Endodermal cell (in vitro differentiated cells): ENCODE measurements around the gene MEOX1. TPM values are rescaled to one million over a fixed set of nuclear protein-coding genes. Genes with fewer than 3 reads are reported as not detected.

ENCODE experiments used
- DNase-seq: peaks from one replicate; pipeline ENCODE4 v3.0.0-alpha.2; 2017
- H3K27ac ChIP-seq: 2 replicates; pipeline ENCODE4 v1.5.1; 2013; ENCODE audit warnings: mild to moderate bottlenecking, low read depth, low read length, moderate library complexity
- H3K27me3 ChIP-seq: 2 replicates; pipeline ENCODE4 v1.6.1; 2013; ENCODE audit warnings: mild to moderate bottlenecking, low read length, moderate library complexity; ENCODE audit not compliant: insufficient read depth, control insufficient read depth, poor library complexity, severe bottlenecking
- H3K36me3 ChIP-seq: 2 replicates; pipeline ENCODE4 v1.7.0; 2013; ENCODE audit warnings: mild to moderate bottlenecking, low read length, moderate library complexity; ENCODE audit not compliant: control insufficient read depth, insufficient read depth
- H3K4me1 ChIP-seq: one replicate; pipeline ENCODE4 v1.7.0; 2013; ENCODE audit warnings: low read length; ENCODE audit not compliant: control insufficient read depth, insufficient read depth
- H3K4me3 ChIP-seq: 2 replicates; pipeline ENCODE4 v1.5.1; 2013; ENCODE audit warnings: mild to moderate bottlenecking, low read length, moderate library complexity
- H3K9ac ChIP-seq: 2 replicates; pipeline ENCODE4 v1.6.1; 2013; ENCODE audit warnings: mild to moderate bottlenecking, low read length, moderate library complexity; ENCODE audit not compliant: poor library complexity, severe bottlenecking; ENCODE audit errors: extremely low read depth
- H3K9me3 ChIP-seq: 2 replicates; pipeline ENCODE4 v1.6.1; 2013; ENCODE audit warnings: mild to moderate bottlenecking, low read length, moderate library complexity; ENCODE audit not compliant: control insufficient read depth
- H3K27ac Mint-ChIP-seq: 2 replicates; pipeline ENCODE4 v1.8.0; 2020; ENCODE audit warnings: mixed read lengths
- H3K27me3 Mint-ChIP-seq: 2 replicates; pipeline ENCODE4 v1.8.0; 2021; ENCODE audit warnings: mild to moderate bottlenecking, mixed read lengths; ENCODE audit not compliant: insufficient read depth
- H3K36me3 Mint-ChIP-seq: 2 replicates; pipeline ENCODE4 v1.8.0; 2020; ENCODE audit warnings: low read depth, mixed read lengths
- H3K4me1 Mint-ChIP-seq: 2 replicates; pipeline ENCODE4 v1.8.0; 2020; ENCODE audit warnings: mixed read lengths
- H3K4me3 Mint-ChIP-seq: 2 replicates; pipeline ENCODE4 v1.8.0; 2020; ENCODE audit warnings: mild to moderate bottlenecking, moderate library complexity, mixed read lengths
- H3K9me3 Mint-ChIP-seq: 2 replicates; pipeline ENCODE4 v1.8.0; 2020; ENCODE audit warnings: mild to moderate bottlenecking, mixed read lengths
- CTCF ChIP-seq: fragments of 200-600 bp; sonication (generic); conservative IDR thresholded peaks from 2 replicates; pipeline ENCODE4 v1.5.0; 2021; ENCODE audit warnings: antibody characterized with exemption, mild to moderate bottlenecking
- WGBS, 2 experiments: methylation state at CpG; one replicate each; pipeline versions ENCODE4 v1.1.5 to v1.1.7; 2013; ENCODE audit warnings: missing lambda C conversion rate in 2 of 2, mixed read lengths in 1 of 2; ENCODE audit not compliant: insufficient coverage in 1 of 2, insufficient read length in 1 of 2; 5-methylcytosine and 5-hydroxymethylcytosine counted together
- total RNA-seq, 2 donors: library from RNA; stranded (reverse); fragmentation: NEBNext Ultra II Directional in 1 of 2; extraction: Animal tissue kit (Norgen Biotek cat#: 25700) in 1 of 2; gene quantifications; 2 replicates in 1 of 2; 3 replicates in 1 of 2; pipeline ENCODE4 v1.2.1, GENCODE V29; 2021

The MEOX1 gene
- total RNA-seq, 2 donors from 2014 or later = not detected

GRCh38 chr17:43620581-43620980 lies 41.1 kb downstream of the MEOX1 start:
- Histone ChIP-seq H3K27me3 (no peaks in the 10 kb centered on the region), H3K4me3 (no peak overlapping the region), H3K9ac (no peak overlapping the region), H3K36me3 (no peaks in the 10 kb centered on the region), H3K27ac (no peak overlapping the region), H3K9me3 (no peaks in the 10 kb centered on the region), H3K4me1 (no peaks in the 10 kb centered on the region)
- TF ChIP-seq CTCF = no peak
- Mint-ChIP-seq H3K4me1 (peaks cover 5% of the 10 kb centered on the region), H3K4me3 (no peak overlapping the region), H3K9me3 (no peaks in the 10 kb centered on the region), H3K27ac (no peak overlapping the region), H3K27me3 (no peaks in the 10 kb centered on the region), H3K36me3 (no peaks in the 10 kb centered on the region)
- DNase-seq = no peak
- 90% methylated on average over 1 of the region's 2 CpGs; no CpG with 5 or more reads in 1 of the 2 experiments for WGBS, 2 experiments

- DNase-seq = no peak
- no peak overlapping the region for H3K27ac ChIP-seq
- H3K9me3 ChIP-seq = no peaks in the 10 kb centered on the region
- no peaks in the 10 kb centered on the region for H3K36me3 ChIP-seq
- Mint-ChIP-seq H3K4me3 (no peak overlapping the region), H3K9me3 (no peaks in the 10 kb centered on the region), H3K27me3 (no peaks in the 10 kb centered on the region), H3K36me3 (no peaks in the 10 kb centered on the region), H3K27ac (no peak overlapping the region), H3K4me1 (peaks cover 5% of the 10 kb centered on the region)
- no peaks in the 10 kb centered on the region for H3K4me1 ChIP-seq
- H3K4me3 ChIP-seq = no peak overlapping the region
- no peaks in the 10 kb centered on the region for H3K27me3 ChIP-seq
- no peak for TF ChIP-seq CTCF
- H3K9ac ChIP-seq = no peak overlapping the region
- WGBS, 2 experiments = 88 to 92% methylated on average over 6 to 9 of the region's 9 CpGs
These were observed 41.6 kb downstream of the MEOX1 start for GRCh38 chr17:43620147-43620546.

GRCh38 chr17:43619705-43620104 lies 42.0 kb downstream of the MEOX1 start:
- no peak for TF ChIP-seq CTCF

More at GRCh38 chr17:43619705-43620104, 42.0 kb downstream of the MEOX1 start:
- H3K27me3 ChIP-seq = no peaks in the 10 kb centered on the region
- no peaks in the 10 kb centered on the region for H3K9me3 ChIP-seq
- no peaks in the 10 kb centered on the region for H3K4me1 ChIP-seq
- H3K4me3 ChIP-seq = no peak overlapping the region
- no peaks in the 10 kb centered on the region for H3K9me3 Mint-ChIP-seq
- H3K9ac ChIP-seq = no peak overlapping the region
- H3K36me3 ChIP-seq = no peaks in the 10 kb centered on the region
- WGBS, 2 experiments = 83 to 86% methylated on average over 2 to 5 of the region's 5 CpGs
- no peaks in the 10 kb centered on the region for H3K36me3 Mint-ChIP-seq
- H3K4me3 Mint-ChIP-seq = no peak overlapping the region
- H3K27ac ChIP-seq = no peak overlapping the region
- no peak overlapping the region for H3K27ac Mint-ChIP-seq
- H3K4me1 Mint-ChIP-seq = peaks cover 5% of the 10 kb centered on the region
- H3K27me3 Mint-ChIP-seq = no peaks in the 10 kb centered on the region
- DNase-seq = no peak
